Muscle of back (tissue), 11 donors: ENCODE data around the gene TBR1. TPM values are rescaled to one million over a fixed set of nuclear protein-coding genes. Genes with fewer than 3 reads are reported as not detected.
A peak's percentile ranks its signal among the peaks of the same experiment; 100 is the strongest.

ENCODE experiments used
- DNase-seq, 3 donors: peaks; one replicate each; pipeline versions ENCODE4 v3.0.0 to v3.0.0-alpha.2; 2013
- polyA plus RNA-seq, 10 donors: library from polyadenylated mRNA; unstranded; fragments of 120-200 nt; gene quantifications; one replicate each; pipeline ENCODE4 v1.2.1, GENCODE V29; 2013; ENCODE audit not compliant: insufficient read length in 10 of 10

TBR1 gene
- polyA plus RNA-seq, 10 donors = 0.03 to 0.22 (median 0.07) TPM; not detected in 2

GRCh38 chr2:161426922-161427663 lies 11.0 kb downstream of the TBR1 start:
- peak in 1 of 3 donors; percentile 77 for DNase-seq

DNA sequence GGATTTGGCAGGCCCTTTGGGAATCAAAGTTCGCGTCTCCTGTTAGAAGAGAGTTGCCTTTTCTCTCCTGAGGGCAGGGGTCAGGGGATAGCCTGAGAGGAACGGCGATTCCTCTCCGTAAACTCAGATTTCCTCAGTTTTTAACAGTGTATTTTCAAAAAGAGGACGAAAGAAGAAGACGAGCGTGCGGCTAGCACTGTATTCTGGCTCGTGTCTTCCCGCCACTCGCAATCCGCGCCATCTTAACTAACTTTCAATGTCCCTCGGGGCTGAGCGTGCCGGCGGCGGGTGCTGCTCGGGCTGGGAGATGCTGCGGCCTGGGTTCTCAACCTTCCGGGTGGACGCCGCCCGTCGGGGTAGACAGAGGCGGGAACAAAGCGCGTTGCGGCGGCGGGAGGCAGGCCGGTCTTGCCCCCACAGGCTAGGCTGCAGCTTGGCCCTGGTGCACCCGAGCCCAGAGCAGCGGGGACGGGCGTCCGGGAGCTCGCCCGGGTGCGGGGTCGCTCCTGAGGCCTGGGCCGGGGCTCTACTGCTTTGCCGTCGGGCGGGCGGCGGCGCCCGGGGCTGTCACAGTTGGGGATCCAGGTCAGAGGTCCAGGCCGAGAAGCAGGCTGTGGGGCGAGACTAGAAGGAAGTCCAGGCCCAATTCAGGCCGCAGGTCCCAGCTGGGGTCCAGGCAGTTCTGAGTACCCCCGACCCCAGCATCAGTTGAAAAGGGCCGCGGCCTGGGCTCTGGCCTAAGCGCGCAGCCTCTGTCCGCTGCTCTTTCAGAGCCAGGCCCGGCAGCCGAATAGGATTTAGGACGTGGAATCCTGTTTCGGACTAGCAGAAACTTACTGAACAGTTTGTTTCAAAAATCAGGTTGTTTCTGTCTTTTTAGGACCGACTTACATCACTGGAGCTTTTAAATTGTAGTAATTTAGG lies 11.8 kb downstream of the TBR1 start:
- no peak for DNase-seq

DNA sequence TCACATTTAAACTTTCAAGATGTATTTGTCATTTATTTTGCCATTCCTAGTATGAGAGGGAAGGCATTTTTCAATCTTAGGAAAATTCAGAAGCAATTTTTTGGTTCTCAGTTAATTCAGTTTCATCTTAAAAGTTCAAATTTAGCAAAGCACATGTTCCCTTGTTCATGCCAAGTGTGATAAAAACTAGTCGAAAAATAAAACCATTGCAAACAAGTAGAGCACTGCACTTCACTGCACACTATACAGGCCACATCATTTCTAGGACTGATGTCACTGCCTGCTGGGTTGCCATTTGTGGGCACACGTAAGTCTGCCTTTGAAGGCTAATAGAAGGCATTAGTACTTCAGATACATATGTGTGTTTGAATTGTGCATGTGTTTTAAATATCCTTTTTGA lies 14.3 kb downstream of the TBR1 start:
- no peak for DNase-seq

DNA sequence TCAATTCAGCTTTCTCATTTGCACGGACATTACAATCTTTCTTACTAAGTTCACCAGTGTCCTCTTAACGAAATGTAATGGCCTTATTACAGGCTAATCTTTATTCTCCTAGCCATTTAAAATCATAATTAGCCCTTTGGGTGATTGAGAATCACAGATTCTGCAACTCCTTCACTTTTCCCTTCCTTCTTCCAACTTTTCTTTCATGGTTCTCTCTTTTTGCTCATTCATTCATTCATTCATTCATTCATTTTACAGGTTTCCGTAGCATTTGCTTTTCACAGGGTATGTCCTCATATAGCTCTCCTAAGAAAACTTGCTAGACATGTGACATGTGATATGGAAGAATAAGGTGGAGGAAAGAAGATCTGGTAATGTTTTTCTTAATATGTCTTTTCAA lies 16.0 kb downstream of the TBR1 start:
- DNase-seq = no peak

DNA sequence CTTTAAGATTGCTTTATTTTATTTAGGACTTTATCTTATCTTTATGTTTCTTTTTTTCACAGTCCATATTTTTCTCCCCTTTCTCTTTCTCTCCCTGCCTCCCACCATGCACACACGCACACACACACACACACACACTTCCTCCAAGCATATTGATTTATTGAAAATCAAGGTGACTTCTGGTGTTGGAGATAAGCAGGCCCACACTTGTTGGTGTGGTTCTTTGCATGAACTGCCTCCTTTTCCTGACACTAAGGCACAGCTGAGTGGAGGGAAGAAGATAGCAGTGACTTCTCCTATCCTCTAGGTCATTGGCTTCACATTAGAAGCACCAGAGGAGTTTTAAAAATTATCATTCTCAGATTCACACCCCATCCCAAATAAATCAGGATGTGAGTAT lies 18.0 kb downstream of the TBR1 start:
- DNase-seq = no peak

GRCh38 chr2:161436411-161436810 lies 20.3 kb downstream of the TBR1 start:
- DNase-seq = peak in 1 of 3 donors; percentile 73

GRCh38 chr2:161438598-161438997 lies 22.5 kb downstream of the TBR1 start:
- DNase-seq = no peak

- no peak for DNase-seq
Measured at GRCh38 chr2:161445097-161445496, 29.0 kb downstream of the TBR1 start.

GRCh38 chr2:161448431-161448830 lies 32.3 kb downstream of the TBR1 start:
- DNase-seq = no peak

GRCh38 chr2:161471631-161472030 lies 55.5 kb downstream of the TBR1 start:
- no peak for DNase-seq

DNA sequence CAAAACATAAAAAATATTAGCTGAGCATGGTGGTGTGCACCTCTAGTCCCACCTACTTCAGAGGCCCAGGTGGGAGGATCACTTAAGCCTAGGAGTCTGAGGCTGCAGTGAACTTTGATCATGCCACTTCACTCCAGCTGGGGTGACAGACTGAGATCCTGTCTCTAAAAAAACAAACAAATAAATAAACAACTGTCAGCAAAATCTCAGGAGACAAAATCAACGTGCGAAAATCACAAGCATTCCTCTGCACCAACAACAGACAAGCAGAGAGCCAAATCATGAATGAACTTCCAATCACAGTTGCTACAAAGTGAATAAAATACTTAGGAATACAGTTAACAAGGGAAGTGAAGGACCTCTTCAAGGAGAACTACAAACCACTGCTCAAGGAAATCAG lies 58.8 kb downstream of the TBR1 start:
- no peak for DNase-seq

Other genes with a start within 250 kb of the TBR1 start
- 10 to 100 TPM; 36.8 to 49.7 (median 44.3) TPM for gene PSMD14, start 107.9 kb upstream of the TBR1 start, polyA plus RNA-seq
- gene SLC4A10, start 208.1 kb downstream of the TBR1 start, polyA plus RNA-seq = under 1 TPM in 9 of 10 donors, not detected in 1; 0.04 to 0.27 (median 0.13) TPM